NCI-H1436 treated with DMSO at 0.1 percent for 48 hours (cell line): ENCODE data around the gene PTX3.

Source experiments
- DNase-seq: peaks from one replicate; lab custom pipeline; 2025; lab: John Stamatoyannopoulos, UW

The PTX3 gene

DNA sequence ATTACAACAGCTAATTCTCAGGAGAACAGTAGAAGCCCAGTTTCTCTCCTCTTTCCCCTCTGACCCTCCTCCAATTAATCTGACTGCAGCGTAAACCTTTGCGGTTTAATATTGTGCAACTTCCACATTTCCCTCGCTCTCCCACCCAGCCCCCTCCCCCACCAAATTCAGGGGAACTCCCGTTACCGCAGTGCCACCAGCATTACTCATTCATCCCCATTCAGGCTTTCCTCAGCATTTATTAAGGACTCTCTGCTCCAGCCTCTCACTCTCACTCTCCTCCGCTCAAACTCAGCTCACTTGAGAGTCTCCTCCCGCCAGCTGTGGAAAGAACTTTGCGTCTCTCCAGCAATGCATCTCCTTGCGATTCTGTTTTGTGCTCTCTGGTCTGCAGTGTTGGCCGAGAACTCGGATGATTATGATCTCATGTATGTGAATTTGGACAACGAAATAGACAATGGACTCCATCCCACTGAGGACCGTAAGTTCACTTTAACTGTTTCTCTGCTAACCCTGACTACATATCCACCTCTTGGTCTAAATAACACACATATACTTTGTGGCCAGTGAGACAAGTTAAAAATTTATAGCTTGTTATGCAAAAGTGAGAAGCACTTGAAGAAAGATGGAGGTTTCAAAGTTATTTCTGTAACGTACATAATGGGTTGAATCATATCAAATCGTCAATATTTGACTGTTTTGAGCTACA, at the start of gene PTX3:
Gene PTX3 (plus strand): TSS at position 268 of the 709 bp plus-strand sequence. CDS start 84 bp downstream, at position 352.
- DNase-seq: no peak

DNA sequence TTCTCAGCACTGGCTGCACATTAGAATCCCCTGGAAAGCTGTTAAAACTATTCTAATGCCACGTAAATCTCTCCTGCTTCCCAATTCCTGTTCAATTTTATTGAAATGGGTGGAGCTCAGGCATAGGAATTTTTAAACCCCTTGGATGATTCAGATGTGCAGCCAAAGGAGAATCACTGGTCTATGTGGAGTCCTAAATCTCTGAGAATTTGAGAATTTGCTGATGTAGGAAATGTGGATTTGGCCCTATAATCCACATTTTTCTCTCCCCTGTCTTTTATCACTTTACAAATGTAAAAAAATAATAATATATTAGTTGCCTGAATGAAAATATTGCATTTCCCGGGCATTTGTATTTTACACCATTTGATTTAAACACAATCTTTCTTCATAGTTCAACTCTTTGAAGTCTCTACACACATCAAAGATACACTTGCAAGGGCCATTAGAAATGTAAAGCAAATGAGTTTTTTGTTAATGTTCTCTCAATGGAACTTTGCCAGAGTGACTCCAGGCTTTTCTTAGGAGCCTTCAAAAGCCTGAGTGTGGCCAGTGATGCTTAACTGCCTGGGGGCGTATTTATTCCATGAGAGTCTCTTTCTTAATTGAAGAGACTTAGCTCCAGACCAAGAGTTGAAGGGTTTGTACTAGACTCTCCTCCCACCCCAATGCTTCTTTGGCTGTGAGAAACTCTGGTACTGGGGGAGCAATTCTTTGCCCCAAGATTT, 48.8 kb upstream of the PTX3 start:
- DNase-seq: no peak

DNA sequence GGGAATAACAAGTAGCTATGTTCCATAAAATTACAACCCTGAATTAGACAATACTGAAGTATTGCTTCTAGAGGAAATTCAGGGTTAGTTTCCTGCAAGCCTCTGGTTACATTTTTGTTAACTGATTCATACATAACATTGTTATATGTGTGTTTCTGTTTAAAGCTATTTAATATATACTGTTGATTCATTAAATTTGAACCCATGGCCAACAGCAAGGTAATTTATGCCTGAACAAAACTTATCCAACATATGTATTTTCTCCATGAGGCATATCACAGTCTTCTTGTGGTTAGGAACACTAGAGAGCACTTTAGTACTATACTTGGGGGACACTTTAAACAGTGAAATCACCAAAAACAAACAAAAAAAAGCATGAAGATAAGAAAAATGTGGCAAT, 47.7 kb upstream of the PTX3 start:
- no peak for DNase-seq

DNA sequence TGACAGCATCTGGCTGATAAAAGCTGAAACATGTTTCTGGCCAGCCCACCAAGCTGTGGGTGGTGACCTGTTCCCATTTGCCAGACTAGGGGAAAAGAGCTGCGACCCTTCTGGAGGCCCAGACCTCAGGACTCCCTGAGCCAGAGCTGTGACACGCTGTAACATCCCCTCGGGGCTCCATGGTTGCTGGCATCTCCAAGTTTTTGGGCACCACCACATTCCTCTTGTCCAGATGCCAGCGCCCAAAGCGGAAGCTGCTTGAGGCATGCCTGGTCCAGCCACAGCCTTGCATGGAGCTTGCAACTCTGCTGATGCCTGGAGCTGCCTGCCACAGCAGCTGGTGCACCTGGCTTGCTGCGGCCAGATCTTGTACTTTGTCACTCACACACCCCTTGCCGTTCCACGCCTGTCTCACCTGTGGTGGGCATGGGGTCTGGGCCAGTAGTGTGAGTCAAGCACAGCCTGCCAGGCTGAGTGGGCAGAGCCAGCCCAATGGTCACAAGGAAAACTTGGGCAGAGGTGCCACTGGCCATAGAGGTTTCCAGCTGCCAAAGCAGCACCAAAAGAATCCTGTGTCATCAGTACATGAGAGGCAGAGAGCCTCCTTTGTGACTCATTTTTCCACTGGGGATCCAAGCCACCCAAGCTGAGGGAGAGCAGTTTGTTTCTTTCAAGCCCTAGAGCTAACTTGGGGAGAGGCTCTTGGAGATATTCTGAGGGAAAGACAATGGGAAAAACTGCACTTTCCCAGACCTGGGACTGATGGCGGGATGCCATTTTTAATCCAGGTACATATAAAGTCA, 45.7 kb upstream of the PTX3 start:
- no peak for DNase-seq

DNA sequence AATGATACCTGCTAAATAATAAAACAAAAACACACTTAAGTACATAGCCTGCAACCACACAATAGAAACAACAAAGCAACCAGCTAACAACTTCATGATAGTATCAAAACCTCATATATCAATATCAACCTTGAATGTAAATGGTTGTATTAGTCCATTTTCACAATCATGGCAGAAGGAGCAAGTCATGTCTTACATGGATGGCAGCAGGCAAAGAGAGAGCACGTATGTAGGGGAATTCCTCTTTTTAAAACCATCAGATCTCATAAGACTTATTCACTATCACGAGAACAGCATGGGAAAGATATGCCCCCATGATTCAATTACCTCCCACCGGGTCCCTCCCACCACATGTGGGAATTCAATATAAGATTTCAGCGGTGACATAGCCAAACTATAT, 44.5 kb upstream of the PTX3 start:
- DNase-seq: no peak

DNA sequence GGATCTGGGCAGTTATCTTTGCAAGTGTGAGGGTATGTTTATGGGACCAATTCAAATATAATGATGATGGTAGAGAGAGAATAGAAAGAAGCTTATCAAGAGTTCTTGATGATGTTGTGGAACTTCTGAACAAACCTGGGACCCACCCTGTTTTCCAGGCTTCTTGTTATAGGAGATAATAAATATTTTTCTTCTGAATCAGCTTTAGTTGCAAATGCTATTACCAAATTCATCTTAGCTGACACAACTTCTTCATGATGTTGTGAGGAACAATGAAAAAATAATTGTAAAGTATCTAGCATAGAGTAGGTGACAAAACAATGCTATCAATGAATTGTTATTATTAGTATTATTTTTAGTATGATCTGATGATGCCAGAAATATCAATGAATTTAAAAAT, 43.5 kb upstream of the PTX3 start:
- no peak for DNase-seq

DNA sequence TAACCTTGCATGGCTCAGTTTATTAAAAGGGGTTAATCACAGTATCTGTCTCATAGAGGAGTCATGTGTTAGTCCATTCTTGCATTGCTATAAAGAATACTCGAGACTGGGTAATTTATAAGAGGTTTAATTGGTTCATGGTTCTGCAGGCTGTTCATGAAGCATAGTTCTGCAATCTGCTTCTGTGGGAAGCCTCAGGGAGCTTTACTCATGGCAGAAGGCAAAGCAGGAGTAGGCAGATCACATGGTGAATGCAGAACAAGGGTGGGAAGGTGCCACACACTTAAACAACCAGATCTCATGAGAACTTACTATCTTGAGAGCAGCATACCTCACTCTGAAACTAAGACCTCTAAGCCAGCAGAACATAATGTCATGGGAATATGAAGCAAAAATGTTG, 42.2 kb upstream of the PTX3 start:
- no peak for DNase-seq

DNA sequence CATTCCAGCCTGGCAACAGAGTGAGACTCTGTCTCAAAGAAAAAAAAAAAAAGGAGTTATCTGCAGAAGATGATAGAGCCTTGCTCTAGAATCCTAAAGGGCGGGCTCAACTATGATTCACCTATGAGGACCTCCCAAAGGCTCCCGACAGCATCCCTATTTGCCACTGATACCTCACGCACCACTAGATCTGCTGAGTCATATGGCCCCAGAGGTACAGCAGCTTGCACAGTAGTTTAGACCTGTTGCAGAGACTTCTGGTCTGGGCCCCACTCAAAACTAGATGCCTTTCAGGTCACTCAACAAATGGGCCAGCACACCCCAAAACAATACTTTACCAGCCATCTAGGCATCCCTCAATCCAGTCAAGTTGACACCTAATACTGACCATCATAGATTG, 38.1 kb upstream of the PTX3 start:
- no peak for DNase-seq

DNA sequence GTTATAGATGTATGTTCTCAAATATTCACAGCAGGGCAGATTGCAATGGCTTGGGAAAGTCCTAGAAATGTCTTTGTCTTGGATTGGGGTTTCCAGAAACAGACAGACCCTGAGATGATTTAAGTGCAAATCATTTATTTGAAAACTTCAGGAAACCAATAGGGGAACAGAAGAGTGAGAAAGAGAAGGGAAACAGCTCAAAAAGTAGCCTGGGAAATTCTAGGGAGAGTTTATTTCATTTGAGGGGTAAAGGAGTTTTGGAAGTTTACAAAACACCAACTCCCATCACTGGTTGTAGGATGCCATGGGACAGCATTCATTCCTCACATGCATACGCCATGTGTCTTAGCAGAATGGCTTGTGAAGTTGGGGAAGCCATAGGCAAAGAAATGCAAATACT, 32.3 kb upstream of the PTX3 start:
- DNase-seq: no peak

DNA sequence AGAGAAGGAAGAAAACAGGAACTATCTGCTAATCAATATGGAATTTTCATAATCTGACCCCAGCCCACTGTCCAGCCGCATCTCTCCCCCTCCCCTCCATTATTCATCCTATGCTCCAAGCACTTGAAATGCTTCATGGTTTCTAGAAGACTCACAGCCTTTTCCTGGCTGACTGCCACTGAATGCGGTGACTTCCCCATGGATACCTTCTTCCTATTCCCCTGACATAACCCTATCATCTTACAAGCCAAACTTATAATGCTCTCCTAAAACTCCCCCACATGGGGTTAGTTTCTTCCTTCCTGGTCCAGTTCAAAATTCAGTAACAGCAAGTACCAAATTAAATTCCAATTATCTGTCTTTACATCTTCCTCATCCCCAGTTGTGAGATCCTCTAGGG, 31.2 kb upstream of the PTX3 start:
- no peak for DNase-seq

DNA sequence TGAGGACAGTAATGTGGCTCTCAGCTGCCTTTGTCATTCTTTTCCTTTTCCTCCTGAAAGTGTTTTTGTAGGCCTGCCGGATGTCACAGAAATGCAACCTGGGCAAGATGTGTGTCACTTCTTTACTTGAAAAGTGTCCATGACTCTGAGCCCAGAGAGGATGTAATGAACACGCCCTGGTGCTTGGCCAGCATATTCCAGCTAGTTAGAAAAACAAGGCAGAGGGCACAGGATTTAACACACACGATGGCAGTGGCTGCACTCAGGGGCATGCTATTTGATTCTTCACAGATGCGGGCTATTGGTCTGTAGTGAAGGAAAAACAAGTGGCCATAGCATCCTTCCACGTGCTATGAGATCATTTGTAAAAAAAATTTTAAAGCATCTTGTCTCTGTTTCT, 30.3 kb upstream of the PTX3 start:
- DNase-seq: no peak

DNA sequence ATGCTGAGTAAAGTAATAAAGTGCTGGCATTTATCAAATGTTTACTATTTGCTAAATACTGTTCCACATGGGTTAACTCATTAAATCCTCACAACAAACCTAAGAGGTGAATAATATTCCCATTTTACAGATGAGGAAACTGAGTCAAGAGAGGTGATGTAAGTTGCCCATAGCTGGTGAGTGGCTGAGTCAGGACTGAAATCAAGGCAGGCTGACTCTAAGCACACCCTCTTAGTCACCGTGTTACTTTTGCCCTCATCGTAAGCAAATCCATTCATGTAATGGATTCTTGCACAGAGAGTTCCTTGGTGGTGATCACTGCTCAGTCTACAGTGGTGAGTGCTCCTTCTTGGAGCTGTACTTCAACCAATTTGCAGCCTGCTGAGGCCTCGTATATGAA, 28.9 kb upstream of the PTX3 start:
- no peak for DNase-seq

DNA sequence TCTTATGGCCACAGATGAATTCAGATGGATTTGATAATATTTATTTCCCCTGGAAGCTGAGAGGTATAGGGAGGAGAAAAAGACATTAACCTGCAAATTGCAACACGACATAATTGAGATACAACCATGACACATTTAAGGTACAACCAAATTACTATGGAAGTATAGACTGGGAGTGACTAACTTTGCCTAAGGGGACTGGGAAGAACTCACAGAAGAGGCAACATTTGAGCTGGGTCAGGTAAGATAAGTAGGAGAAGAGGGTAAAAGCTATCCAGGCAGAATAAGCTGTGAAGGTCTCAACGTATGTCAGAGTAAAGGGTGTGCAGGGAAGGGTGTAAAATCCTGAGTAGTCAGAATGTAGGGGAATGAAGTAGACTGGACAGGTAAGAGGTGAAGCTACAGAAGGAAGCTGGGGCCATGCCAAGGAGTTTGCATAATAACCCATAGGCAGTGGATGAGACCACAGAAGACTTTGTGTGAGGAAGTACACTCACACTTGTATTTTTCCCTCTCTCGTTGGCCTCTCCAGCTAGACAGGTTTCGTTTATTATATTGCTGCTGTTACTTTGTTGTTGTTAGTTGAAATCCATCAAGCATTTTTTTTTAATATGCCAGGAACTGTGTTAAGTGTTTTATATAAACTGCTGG, 28.0 kb upstream of the PTX3 start:
- no peak for DNase-seq

DNA sequence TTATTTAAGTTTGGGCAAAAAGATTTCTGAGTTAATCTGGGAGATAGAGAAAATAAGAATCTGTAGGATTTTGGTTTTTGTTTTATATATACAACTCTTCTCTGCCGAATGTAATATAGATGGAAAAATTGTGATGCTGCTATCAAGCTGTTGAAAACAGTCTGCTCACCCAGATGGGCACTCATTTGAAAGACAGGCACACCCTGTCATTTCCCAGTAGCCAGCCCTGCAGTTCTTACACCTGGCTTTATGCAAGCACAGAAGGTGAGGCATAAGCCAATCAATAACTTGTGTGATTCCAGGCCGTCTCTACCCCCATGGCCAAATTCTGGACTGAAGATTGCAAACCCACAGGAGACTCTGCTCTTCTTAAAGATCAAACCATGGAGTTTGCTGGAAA, 27.1 kb upstream of the PTX3 start:
- DNase-seq: no peak

DNA sequence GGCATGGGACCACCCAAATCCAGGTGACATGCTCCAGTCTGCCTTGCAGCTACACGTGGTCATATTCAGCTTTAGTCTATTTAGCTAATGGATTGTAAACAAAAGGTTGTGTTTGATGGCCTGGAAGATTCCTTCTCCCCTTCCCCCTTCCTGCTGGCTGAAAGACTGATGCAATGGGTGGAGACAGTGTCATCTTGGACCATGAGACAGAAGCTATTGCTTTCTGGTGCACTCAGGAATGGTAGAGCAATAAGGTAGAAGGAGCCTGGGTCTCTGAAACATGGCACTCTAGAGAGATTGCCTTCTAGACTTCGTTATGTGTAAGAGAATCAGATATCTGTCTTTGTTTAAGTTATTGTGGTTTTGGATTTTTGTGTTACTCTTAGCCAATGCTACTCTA, 25.7 kb upstream of the PTX3 start:
- no peak for DNase-seq

DNA sequence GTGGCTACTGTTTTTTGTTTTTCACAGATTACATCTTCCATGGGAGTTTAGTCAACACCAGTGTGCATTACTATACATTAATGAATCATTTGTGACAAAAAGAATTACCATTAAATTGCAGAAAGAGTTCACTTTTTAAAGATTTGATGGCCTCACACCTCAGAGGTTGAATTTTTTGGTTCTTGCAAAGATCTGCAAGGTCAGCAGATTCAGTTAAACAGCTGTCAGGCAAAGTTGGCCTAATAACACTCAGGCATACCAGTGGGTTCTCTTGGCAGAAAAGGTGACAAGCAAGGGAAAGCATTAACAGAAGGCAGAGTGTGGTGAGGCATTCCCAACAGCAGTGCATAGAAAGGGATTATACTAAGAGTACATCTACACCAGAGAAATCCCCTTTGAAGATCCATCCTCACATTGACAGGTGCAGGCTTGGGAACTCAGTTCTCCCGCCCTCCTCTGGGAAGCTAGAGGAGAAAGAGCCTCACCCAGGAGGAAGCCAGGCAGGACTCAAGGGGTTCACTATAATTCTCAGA, 24.3 kb upstream of the PTX3 start:
- no peak for DNase-seq

DNA sequence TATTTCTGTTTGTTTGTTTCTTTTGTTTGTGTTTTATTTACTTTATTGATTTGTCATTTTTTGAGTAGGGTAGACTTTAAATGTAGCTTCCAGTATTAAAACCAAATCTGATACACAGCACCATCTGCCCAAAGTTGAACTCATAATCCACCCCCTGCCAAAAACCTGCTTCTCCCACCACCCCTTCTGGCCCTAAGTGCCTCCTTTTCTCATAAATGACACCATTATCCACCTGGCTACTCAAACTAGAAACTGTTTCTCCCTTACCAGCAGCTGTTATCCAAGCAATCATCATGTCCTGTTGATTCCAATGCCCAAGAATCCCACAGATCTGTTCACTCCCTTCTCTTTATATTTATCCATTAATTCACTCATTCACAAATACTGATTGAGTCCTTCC, 21.8 kb upstream of the PTX3 start:
- DNase-seq: no peak

DNA sequence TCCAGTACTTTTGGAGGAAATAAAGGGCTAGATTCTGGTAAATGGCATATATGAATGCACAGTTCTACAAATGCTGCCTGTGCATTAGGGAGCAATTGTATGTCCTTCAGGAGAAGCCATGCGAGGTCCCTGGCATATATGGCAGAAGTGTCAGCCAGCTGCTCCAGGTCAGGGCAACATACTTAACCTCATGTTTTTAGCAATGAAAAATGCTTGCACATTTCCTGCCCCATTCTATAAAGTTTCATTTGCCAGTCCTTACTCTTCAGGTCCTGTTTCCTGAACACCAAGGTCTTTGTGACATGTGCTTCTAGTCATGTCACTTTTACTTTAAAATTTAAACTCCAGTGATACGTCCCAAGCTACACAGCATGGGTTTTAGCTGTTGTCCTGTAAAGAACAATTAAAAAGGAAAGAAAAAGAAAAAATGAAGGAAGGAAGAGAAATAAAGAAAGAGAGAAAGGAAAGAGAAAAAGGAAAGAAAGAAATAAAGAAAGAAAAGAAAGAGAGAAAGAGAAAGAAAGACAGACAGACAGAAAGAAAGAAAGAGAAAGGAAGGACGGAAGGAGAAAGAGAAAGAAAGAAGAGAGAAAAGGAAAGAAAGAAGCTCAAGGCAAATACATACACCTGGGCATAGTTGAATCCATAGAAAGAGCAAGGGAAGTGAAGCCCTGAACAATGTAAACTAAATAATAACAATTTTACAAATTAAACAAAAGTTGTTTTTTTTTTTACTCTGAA, 20.1 kb upstream of the PTX3 start:
- no peak for DNase-seq

DNA sequence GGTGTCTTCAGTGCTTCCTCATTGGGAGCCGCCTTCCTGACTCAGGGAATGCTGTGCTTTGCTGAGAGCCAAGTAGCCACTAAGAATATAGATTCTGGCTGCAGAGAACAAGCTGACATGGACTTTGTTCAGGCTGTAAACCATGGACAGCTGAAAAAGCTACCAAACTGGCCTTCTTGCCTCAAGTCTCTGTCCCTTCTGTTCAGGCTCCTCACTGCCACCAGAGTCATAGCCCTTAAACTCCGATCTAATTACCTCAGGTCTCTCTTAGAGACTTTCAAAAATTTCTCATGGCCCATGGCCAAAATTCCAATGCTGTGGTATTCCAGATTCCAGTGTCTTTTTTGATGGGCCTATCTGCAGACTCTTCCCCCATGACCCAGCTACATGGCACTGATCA, 19.4 kb upstream of the PTX3 start:
- no peak for DNase-seq

DNA sequence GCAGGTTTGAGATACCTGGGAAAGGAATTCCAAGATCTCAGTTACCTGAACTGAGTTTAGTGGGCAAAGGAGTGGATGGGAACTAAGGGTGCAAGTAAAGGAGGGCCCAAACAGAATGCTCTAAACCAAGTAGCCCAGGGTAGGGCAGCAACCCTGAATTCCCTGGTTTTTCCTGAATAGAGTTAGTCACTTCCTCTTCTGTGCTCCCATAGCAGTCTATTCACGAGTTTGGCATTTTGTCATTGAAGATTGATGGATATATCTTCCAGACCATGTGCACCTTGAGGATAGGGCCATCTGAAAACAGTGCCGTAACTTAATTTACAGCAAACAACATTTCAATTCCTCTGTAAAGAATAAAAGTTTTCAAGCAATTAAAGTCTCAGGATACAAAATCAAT, 18.5 kb upstream of the PTX3 start:
- DNase-seq: no peak

DNA sequence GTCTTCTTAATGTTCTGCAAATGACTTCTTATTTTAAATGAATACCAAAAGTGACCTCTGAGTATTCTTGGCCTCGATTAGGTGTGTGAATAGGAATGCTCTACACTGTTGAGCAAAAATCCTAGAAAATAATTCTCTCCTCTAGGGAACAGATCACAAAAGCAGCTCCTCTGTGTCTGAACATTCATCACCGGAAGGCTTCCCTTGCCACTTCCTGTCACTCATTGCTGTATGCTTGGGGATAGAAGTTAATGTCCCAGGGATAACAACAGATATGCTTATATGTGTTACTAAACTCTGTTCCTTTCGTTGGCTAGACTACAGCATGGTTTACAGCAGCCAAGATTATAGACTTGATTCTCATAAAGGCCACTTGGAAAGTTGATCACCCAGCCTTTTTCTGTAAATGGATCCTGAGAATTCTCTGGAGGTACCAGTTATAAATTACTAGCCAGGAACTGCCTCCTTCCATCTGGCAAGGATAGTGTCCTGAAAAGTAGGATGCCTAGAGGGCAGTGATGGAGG, 16.0 kb upstream of the PTX3 start:
- DNase-seq: no peak
